ENCODE data around the gene PRKCZ.

DNA sequence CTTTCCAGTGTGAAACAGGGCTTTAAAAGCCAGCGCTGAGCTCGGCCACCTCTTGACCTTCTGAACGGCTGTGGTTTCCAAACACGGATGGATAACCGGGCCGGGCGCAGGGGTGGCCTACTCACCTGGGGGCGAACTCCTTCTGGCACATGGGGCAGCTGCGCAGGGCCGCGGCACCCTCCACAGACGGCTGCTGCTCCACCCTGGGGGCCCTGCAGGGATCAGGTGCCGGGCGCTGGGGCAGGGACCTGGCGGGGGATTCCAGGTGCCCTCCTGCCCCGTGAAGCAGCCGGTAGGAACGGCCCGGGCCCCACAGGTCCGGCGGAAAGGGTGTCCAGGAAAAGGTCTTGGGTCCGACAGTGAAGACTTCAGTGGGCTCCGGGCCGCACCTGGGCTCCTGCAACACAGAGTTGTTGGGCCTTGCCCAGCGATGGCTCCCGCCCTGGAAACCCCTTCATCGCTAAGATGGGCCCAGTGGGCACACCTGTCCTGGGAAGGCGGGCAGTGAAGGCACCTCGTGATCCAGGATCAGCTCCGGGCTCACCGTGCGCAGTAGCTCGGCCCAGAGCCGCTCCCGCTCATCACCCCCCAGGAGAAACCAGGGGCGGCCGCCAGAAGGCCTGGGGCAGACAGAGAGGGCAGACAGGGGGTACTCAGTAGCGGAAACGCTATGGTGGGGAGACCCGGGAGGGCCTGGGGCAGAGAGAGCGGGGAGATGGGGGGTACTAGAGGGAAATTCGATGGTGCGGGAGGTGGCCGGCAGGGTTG, 143.5 kb downstream of the PRKCZ start:
- TF ChIP-seq POLR2AphosphoS5 (IDR thresholded peaks at IDR 0.05; ENCODE audit: low read depth, low read length) (no peak), POLR2A (IDR thresholded peaks at IDR 0.05; ENCODE audit: low read depth, low read length) (no peak), TAF1 (IDR thresholded peaks at IDR 0.05; ENCODE audit: low read depth, low read length) (no peak), SPI1 (IDR thresholded peaks at IDR 0.05; ENCODE audit: low read depth, low read length) (no peak), POU2F2 (IDR thresholded peaks at IDR 0.05; ENCODE audit: low read depth, low read length) (no peak)
